ENCODE measurements around the gene SWAP70. TPM values are rescaled to one million over a fixed set of nuclear protein-coding genes. Genes with fewer than 3 reads are reported as not detected.

Gene SWAP70
- total and polyA plus RNA-seq, 9 of the 15 experiments (the other 6 are each of a cell fraction or from before 2014, with no cell fraction given) = 1.7 to 4.9 (median 3.9) TPM

DNA sequence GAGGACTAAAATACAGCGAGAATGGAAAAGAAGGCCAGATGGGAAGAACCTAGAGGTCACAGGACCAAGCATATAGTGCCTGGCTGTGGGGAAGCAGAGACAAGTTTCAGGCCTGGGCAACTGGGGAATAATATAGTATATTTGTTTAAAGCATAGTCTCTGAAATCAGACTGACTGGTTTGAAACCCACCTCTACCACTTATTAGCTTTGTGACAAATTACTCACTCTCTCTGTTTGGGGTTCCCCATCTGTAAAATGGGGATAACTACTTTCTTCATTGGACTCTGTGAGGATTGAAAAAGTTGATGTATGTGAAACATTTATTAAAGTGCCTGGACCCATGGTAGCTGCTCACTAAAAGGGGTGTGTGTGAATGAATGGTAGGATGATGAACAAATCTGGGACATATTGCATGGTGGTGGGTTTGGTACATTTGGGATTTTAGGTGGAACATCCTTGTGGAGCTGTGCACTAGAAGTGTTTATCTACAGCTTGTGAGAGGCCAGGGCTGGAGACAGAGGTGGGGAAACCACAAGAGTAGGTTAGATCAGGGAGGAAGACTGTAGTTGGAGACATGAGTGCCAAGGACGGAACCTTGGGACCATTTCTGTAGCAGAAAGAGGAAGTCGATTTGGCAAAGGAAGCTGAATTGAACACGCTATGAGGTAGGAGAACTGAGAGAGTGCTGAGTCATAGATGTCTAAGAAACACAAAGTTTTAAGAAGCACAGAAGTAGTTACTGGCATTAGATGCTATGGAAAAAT lies 52.6 kb downstream of the SWAP70 start (continued):
- TF ChIP-seq, protein P1, sequence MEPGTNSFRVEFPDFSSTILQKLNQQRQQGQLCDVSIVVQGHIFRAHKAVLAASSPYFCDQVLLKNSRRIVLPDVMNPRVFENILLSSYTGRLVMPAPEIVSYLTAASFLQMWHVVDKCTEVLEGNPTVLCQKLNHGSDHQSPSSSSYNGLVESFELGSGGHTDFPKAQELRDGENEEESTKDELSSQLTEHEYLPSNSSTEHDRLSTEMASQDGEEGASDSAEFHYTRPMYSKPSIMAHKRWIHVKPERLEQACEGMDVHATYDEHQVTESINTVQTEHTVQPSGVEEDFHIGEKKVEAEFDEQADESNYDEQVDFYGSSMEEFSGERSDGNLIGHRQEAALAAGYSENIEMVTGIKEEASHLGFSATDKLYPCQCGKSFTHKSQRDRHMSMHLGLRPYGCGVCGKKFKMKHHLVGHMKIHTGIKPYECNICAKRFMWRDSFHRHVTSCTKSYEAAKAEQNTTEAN (CRISPR knock-in tag; IDR thresholded peaks at IDR 0.05) = no peak
- TF ChIP-seq EZH2 (IDR thresholded peaks at IDR 0.05; ENCODE audit: borderline replicate concordance, low read depth, low read length) (no peak), GABPA (tag; conservative IDR thresholded peaks at IDR 0.05; ENCODE audit: low read depth) (peak; percentile 50; the same call in 1 of the 2 replicates), C11orf30 (IDR thresholded peaks at IDR 0.05; ENCODE audit: low read depth) (peak; percentile 96), NFE2L1 (tag; IDR thresholded peaks at IDR 0.05; ENCODE audit: borderline replicate concordance, low read depth) (peak; percentile 94), ZNF384 (IDR thresholded peaks at IDR 0.05; ENCODE audit: low read depth, low read length) (no peak), MEF2D (tag; conservative IDR thresholded peaks at IDR 0.05; ENCODE audit: low read depth) (no peak), RBBP5 (IDR thresholded peaks at IDR 0.05; ENCODE audit: borderline replicate concordance, insufficient read depth, low read length, poor library complexity, severe bottlenecking) (no peak), NBN (IDR thresholded peaks at IDR 0.05; ENCODE audit: low read depth) (0 out of 2 replicates have a peak, but pooled peaks have one; percentile 49), ZFX (CRISPR knock-in tag; IDR thresholded peaks at IDR 0.05) (no peak), ZNF408 (CRISPR knock-in tag; IDR thresholded peaks at IDR 0.05; ENCODE audit: low read depth) (no peak), PURB (CRISPR knock-in tag; IDR thresholded peaks at IDR 0.05; ENCODE audit: low read depth) (no peak)
- TF ChIP-seq, protein P2, sequence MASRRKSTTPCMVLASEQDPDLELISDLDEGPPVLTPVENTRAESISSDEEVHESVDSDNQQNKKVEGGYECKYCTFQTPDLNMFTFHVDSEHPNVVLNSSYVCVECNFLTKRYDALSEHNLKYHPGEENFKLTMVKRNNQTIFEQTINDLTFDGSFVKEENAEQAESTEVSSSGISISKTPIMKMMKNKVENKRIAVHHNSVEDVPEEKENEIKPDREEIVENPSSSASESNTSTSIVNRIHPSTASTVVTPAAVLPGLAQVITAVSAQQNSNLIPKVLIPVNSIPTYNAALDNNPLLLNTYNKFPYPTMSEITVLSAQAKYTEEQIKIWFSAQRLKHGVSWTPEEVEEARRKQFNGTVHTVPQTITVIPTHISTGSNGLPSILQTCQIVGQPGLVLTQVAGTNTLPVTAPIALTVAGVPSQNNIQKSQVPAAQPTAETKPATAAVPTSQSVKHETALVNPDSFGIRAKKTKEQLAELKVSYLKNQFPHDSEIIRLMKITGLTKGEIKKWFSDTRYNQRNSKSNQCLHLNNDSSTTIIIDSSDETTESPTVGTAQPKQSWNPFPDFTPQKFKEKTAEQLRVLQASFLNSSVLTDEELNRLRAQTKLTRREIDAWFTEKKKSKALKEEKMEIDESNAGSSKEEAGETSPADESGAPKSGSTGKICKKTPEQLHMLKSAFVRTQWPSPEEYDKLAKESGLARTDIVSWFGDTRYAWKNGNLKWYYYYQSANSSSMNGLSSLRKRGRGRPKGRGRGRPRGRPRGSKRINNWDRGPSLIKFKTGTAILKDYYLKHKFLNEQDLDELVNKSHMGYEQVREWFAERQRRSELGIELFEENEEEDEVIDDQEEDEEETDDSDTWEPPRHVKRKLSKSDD (conservative IDR thresholded peaks at IDR 0.05; ENCODE audit: low read length) = no peak
- TF ChIP-seq, protein P3, sequence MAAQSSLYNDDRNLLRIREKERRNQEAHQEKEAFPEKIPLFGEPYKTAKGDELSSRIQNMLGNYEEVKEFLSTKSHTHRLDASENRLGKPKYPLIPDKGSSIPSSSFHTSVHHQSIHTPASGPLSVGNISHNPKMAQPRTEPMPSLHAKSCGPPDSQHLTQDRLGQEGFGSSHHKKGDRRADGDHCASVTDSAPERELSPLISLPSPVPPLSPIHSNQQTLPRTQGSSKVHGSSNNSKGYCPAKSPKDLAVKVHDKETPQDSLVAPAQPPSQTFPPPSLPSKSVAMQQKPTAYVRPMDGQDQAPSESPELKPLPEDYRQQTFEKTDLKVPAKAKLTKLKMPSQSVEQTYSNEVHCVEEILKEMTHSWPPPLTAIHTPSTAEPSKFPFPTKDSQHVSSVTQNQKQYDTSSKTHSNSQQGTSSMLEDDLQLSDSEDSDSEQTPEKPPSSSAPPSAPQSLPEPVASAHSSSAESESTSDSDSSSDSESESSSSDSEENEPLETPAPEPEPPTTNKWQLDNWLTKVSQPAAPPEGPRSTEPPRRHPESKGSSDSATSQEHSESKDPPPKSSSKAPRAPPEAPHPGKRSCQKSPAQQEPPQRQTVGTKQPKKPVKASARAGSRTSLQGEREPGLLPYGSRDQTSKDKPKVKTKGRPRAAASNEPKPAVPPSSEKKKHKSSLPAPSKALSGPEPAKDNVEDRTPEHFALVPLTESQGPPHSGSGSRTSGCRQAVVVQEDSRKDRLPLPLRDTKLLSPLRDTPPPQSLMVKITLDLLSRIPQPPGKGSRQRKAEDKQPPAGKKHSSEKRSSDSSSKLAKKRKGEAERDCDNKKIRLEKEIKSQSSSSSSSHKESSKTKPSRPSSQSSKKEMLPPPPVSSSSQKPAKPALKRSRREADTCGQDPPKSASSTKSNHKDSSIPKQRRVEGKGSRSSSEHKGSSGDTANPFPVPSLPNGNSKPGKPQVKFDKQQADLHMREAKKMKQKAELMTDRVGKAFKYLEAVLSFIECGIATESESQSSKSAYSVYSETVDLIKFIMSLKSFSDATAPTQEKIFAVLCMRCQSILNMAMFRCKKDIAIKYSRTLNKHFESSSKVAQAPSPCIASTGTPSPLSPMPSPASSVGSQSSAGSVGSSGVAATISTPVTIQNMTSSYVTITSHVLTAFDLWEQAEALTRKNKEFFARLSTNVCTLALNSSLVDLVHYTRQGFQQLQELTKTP (IDR thresholded peaks at IDR 0.05; ENCODE audit: low read depth in 1 of 2, partially characterized antibody in 2 of 2) = no peak
- TF ChIP-seq, protein P4, sequence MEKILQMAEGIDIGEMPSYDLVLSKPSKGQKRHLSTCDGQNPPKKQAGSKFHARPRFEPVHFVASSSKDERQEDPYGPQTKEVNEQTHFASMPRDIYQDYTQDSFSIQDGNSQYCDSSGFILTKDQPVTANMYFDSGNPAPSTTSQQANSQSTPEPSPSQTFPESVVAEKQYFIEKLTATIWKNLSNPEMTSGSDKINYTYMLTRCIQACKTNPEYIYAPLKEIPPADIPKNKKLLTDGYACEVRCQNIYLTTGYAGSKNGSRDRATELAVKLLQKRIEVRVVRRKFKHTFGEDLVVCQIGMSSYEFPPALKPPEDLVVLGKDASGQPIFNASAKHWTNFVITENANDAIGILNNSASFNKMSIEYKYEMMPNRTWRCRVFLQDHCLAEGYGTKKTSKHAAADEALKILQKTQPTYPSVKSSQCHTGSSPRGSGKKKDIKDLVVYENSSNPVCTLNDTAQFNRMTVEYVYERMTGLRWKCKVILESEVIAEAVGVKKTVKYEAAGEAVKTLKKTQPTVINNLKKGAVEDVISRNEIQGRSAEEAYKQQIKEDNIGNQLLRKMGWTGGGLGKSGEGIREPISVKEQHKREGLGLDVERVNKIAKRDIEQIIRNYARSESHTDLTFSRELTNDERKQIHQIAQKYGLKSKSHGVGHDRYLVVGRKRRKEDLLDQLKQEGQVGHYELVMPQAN (IDR thresholded peaks at IDR 0.05; ENCODE audit: borderline replicate concordance) = no peak

Data from K562 (cell line).